ENCODE results near the gene PKP4.

- TF ChIP-seq, protein P1, sequence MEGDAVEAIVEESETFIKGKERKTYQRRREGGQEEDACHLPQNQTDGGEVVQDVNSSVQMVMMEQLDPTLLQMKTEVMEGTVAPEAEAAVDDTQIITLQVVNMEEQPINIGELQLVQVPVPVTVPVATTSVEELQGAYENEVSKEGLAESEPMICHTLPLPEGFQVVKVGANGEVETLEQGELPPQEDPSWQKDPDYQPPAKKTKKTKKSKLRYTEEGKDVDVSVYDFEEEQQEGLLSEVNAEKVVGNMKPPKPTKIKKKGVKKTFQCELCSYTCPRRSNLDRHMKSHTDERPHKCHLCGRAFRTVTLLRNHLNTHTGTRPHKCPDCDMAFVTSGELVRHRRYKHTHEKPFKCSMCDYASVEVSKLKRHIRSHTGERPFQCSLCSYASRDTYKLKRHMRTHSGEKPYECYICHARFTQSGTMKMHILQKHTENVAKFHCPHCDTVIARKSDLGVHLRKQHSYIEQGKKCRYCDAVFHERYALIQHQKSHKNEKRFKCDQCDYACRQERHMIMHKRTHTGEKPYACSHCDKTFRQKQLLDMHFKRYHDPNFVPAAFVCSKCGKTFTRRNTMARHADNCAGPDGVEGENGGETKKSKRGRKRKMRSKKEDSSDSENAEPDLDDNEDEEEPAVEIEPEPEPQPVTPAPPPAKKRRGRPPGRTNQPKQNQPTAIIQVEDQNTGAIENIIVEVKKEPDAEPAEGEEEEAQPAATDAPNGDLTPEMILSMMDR (conservative IDR thresholded peaks at IDR 0.05; ENCODE audit: low read depth, low read length): no peak
- TF ChIP-seq EZH2 (IDR thresholded peaks at IDR 0.05; ENCODE audit: low read length, unreplicated experiment): no peak
- TF ChIP-seq EZH2phosphoT487 (IDR thresholded peaks at IDR 0.05; ENCODE audit: borderline replicate concordance, low read length): no peak
Observed at GRCh38 chr2:158511706-158512105, 55.0 kb downstream of the PKP4 start.
